Thyroid gland (tissue), 4 donors: Measurements from ENCODE around the gene MINAR2.
A peak's percentile ranks its signal among the peaks of the same experiment; 100 is the strongest.

Source experiments
- POLR2A ChIP-seq, 2 donors: fragments of 450-650 bp; IDR thresholded peaks; one replicate each; pipeline ENCODE4 v1.6.1; 2017; ENCODE audit warnings: antibody characterized with exemption in 2 of 2, mild to moderate bottlenecking in 2 of 2, moderate library complexity in 1 of 2
- TF ChIP-seq, protein P1 (sequence below), 6 experiments: fragments of 200-600 bp in 3 of 6; fragments of 450-650 bp in 3 of 6; sonication (generic) in 3 of 6; IDR thresholded peaks; one replicate each; pipeline ENCODE4 v1.5.1; 2016 to 2019; ENCODE audit warnings: antibody characterized with exemption in 6 of 6, mild to moderate bottlenecking in 2 of 6, inconsistent platforms in 1 of 6, moderate library complexity in 1 of 6

DNA sequence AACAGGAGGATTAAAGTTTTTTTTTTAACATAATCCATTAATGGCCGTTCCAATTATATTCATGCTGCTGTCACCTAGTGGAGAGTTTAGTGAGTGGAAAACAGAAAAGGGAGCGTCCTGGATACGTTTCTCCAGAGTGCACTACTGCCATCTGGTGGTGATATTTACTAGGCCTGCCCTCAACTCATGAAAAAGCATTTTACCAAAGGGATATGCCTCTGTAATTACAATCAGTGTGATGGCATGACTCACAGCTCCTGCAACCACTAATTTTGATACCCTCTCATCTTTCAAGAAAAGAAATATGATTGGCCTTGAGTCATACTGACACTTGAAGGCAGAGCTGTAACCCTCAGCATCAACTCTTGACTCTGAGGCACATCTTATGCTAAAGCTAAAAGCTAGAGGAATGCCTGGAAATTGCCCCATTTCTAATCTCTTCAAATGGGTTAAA lies 20.1 kb downstream of the MINAR2 start:
- no peak for TF ChIP-seq POLR2A (IDR thresholded peaks at IDR 0.05)
- TF ChIP-seq, protein P1, sequence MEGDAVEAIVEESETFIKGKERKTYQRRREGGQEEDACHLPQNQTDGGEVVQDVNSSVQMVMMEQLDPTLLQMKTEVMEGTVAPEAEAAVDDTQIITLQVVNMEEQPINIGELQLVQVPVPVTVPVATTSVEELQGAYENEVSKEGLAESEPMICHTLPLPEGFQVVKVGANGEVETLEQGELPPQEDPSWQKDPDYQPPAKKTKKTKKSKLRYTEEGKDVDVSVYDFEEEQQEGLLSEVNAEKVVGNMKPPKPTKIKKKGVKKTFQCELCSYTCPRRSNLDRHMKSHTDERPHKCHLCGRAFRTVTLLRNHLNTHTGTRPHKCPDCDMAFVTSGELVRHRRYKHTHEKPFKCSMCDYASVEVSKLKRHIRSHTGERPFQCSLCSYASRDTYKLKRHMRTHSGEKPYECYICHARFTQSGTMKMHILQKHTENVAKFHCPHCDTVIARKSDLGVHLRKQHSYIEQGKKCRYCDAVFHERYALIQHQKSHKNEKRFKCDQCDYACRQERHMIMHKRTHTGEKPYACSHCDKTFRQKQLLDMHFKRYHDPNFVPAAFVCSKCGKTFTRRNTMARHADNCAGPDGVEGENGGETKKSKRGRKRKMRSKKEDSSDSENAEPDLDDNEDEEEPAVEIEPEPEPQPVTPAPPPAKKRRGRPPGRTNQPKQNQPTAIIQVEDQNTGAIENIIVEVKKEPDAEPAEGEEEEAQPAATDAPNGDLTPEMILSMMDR (IDR thresholded peaks at IDR 0.05): peak; percentile 85 to 97 (median 94)
